ENCODE results near the gene MYOZ2. TPM values are rescaled to one million over a fixed set of nuclear protein-coding genes. Genes with fewer than 3 reads are reported as not detected.

MYOZ2 gene
- total and polyA plus RNA-seq, 2 of the 4 experiments (the other 2 are of a cell fraction), result 0.17 to 0.18 TPM

DNA sequence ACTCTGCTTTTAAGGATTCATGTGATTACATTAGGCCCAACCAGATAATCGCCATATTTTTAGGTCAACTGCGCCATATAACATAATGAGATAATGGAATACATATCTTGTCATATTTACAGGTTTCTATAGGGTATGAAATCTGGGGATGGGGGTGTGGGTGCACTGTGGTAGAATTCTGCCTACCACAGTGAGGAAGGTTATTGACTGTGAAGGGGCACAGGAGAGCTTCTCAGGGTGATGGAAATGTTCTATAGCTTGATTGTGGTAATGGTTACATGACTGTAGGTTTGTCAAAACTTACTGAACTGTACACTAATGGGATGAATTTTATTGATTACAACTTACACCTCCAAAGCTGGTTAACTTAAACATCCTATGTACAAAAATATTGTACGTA lies 92.8 kb downstream of the MYOZ2 start:
- Histone ChIP-seq H2BK120ac (ENCODE audit: low read depth, low read length) (peak overlapping the region; percentile 81; the same call in 1 of the 2 replicates), H3K79me1 (ENCODE audit: low read depth in 1 of 2, low read length in 2 of 2) (peaks cover 22 to 33% of the 10 kb centered on the region in 2 experiments), H2BK20ac (ENCODE audit: low read depth, low read length) (peak overlapping the region; percentile 41; the same call in 1 of the 2 replicates), H4K8ac (ENCODE audit: low read depth in 2 of 2, low read length in 2 of 2) (0 out of 4 replicates have a peak overlapping the region, but pooled peaks of 1 of the 2 experiments have one; percentile 26), H4K20me1 (ENCODE audit: insufficient read depth, low read length) (no peaks in the 10 kb centered on the region), H3K4ac (ENCODE audit: low read depth, low read length) (peak overlapping the region; percentile 48; the same call in 1 of the 2 replicates), H2BK15ac (ENCODE audit: low read depth, low read length) (no peak overlapping the region), H3K9ac (ENCODE audit: low read depth, low read length) (no peak overlapping the region), H2AFZ (replicated peaks; ENCODE audit: low read length, poor library complexity) (no peak overlapping the region), H3K18ac (ENCODE audit: low read depth, low read length) (peak overlapping the region; percentile 97; the same call in 1 of the 2 replicates), H2BK5ac (ENCODE audit: low read depth, low read length, poor library complexity, severe bottlenecking) (peak overlapping the region; percentile 69), H3K27ac (ENCODE audit: insufficient read depth, low read length) (no peak overlapping the region), H4K5ac (ENCODE audit: low read depth, low read length) (peak overlapping the region; percentile 90; the same call in 1 of the 2 replicates), H3K27me3 (ENCODE audit: control insufficient read depth, insufficient read depth, low read length) (no peaks in the 10 kb centered on the region), H4K91ac (ENCODE audit: insufficient read depth, low read depth, low read length) (peak overlapping the region; percentile 35; the same call in 1 of the 2 replicates), H3K9me3 (ENCODE audit: control insufficient read depth, insufficient read depth, low read length) (no peaks in the 10 kb centered on the region; the same call in 1 of the 2 replicates), H3K9me1 (ENCODE audit: insufficient read depth, low read length) (peaks cover 5% of the 10 kb centered on the region; the same call in 1 of the 2 replicates), H3K56ac (ENCODE audit: extremely low read depth, insufficient read depth, low read length) (no peak overlapping the region), H3K23ac (ENCODE audit: low read depth, low read length) (no peak overlapping the region; the same call in 1 of the 2 replicates), H3K14ac (replicated peaks; ENCODE audit: low read depth, low read length) (peak overlapping the region; percentile 55; the same call in 1 of the 2 replicates), H2AK9ac (replicated peaks; ENCODE audit: low read depth, low read length, poor library complexity) (no peak overlapping the region), H3K4me1 (ENCODE audit: control insufficient read depth, insufficient read depth, low read length) (peaks cover 10% of the 10 kb centered on the region), H3K4me2 (ENCODE audit: low read depth, low read length) (no peak overlapping the region), H3K4me3 (ENCODE audit: insufficient read depth, low read depth, low read length) (no peak overlapping the region), H3K36me3 (ENCODE audit: control insufficient read depth, insufficient read depth, low read length) (peaks cover 9% of the 10 kb centered on the region), H2AK5ac (ENCODE audit: low read depth, low read length) (peak overlapping the region; percentile 9; the same call in 1 of the 2 replicates)
- in situ Hi-C loops (cut with MboI; ENCODE audit: low sequenced_read_pairs), result no loop called here
- no peak for DNase-seq
- TF ChIP-seq, protein P1, sequence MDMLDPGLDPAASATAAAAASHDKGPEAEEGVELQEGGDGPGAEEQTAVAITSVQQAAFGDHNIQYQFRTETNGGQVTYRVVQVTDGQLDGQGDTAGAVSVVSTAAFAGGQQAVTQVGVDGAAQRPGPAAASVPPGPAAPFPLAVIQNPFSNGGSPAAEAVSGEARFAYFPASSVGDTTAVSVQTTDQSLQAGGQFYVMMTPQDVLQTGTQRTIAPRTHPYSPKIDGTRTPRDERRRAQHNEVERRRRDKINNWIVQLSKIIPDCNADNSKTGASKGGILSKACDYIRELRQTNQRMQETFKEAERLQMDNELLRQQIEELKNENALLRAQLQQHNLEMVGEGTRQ (IDR thresholded peaks at IDR 0.05; ENCODE audit: low read depth, low read length), result no peak
- no peak for TF ChIP-seq BHLHE40 (IDR thresholded peaks at IDR 0.05; ENCODE audit: low read depth, low read length)
- no peak for TF ChIP-seq NFE2L2 (IDR thresholded peaks at IDR 0.05; ENCODE audit: low read depth, low read length)
- no peak for TF ChIP-seq RCOR1 (IDR thresholded peaks at IDR 0.05; ENCODE audit: insufficient replicate concordance, low read length)
- TF ChIP-seq, protein P2, sequence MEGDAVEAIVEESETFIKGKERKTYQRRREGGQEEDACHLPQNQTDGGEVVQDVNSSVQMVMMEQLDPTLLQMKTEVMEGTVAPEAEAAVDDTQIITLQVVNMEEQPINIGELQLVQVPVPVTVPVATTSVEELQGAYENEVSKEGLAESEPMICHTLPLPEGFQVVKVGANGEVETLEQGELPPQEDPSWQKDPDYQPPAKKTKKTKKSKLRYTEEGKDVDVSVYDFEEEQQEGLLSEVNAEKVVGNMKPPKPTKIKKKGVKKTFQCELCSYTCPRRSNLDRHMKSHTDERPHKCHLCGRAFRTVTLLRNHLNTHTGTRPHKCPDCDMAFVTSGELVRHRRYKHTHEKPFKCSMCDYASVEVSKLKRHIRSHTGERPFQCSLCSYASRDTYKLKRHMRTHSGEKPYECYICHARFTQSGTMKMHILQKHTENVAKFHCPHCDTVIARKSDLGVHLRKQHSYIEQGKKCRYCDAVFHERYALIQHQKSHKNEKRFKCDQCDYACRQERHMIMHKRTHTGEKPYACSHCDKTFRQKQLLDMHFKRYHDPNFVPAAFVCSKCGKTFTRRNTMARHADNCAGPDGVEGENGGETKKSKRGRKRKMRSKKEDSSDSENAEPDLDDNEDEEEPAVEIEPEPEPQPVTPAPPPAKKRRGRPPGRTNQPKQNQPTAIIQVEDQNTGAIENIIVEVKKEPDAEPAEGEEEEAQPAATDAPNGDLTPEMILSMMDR (conservative IDR thresholded peaks at IDR 0.05; ENCODE audit: low read depth, low read length), result no peak
- TF ChIP-seq MAZ (IDR thresholded peaks at IDR 0.05; ENCODE audit: borderline replicate concordance, low read depth, low read length), result no peak
- no peak for TF ChIP-seq MAFK (IDR thresholded peaks at IDR 0.05; ENCODE audit: low read depth, low read length)
- TF ChIP-seq RFX5 (IDR thresholded peaks at IDR 0.05; ENCODE audit: low read depth, low read length), result no peak
- no peak for TF ChIP-seq SMC3 (IDR thresholded peaks at IDR 0.05; ENCODE audit: low read depth, low read length)
- no peak for TF ChIP-seq CEBPB (IDR thresholded peaks at IDR 0.05; ENCODE audit: low read depth, low read length)
- TF ChIP-seq POLR2A (IDR thresholded peaks at IDR 0.05; ENCODE audit: low read depth, low read length), result no peak
- TF ChIP-seq, protein P3, sequence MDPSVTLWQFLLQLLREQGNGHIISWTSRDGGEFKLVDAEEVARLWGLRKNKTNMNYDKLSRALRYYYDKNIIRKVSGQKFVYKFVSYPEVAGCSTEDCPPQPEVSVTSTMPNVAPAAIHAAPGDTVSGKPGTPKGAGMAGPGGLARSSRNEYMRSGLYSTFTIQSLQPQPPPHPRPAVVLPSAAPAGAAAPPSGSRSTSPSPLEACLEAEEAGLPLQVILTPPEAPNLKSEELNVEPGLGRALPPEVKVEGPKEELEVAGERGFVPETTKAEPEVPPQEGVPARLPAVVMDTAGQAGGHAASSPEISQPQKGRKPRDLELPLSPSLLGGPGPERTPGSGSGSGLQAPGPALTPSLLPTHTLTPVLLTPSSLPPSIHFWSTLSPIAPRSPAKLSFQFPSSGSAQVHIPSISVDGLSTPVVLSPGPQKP (IDR thresholded peaks at IDR 0.05; ENCODE audit: borderline replicate concordance, low read depth, low read length), result no peak
- no peak for TF ChIP-seq MXI1 (IDR thresholded peaks at IDR 0.05; ENCODE audit: borderline replicate concordance, low read depth, low read length)
- no peak for TF ChIP-seq RAD21 (IDR thresholded peaks at IDR 0.05; ENCODE audit: low read length)
- TF ChIP-seq CHD1 (IDR thresholded peaks at IDR 0.05; ENCODE audit: low read depth, low read length), result no peak
- TF ChIP-seq FOS (IDR thresholded peaks at IDR 0.05; ENCODE audit: low read depth, low read length), result no peak
- ChIA-PET POLR2A (ENCODE audit: unreplicated experiment) (no interaction called here), CTCF (no interaction called here)
- ATAC-seq (ENCODE audit: low read depth), result no peak
- BruUV-seq (replicated peaks), result no TSS peak
- intact Hi-C loops (cut with micrococcal nuclease), result loop anchor here (5.0 kb wide), 2 partner anchors 34 to 246 kb away; no protein-coding TSS in a partner anchor
- WGBS, 2 experiments (ENCODE audit: extremely low coverage in 2 of 2, insufficient read length in 1 of 2), result no CpG with 5 or more reads among the region's 3 CpGs
- dilution Hi-C loops (cut with HindIII; ENCODE audit: low sequenced_read_pairs, unreplicated experiment), result no loop called here
